NT2/D1 (cell line): ENCODE data around the gene PPP3CA.

ENCODE experiments used
- YY1 ChIP-seq: IDR thresholded peaks from 2 replicates; pipeline ENCODE4 v1.6.1; 2011; ENCODE audit not compliant: insufficient read length, insufficient read depth
- ZNF274 ChIP-seq: IDR thresholded peaks from 2 replicates; pipeline ENCODE4 v1.6.1; 2011; ENCODE audit warnings: mild to moderate bottlenecking, low read depth, low read length

GRCh38 chr4:101348995-101349800 lies 1.9 kb upstream of the PPP3CA start:
- TF ChIP-seq YY1 (no peak), ZNF274 (no peak)
